Activated CD8-positive, alpha-beta memory T cell treated with anti-CD3 and anti-CD28 coated beads for 4 hours (primary cell): ENCODE results near the gene MKNK1.

Source experiments
- DNase-seq, 2 donors: peaks; one replicate each; pipeline ENCODE4 v3.0.0-alpha.2; 2020; ENCODE audit warnings: low read depth in 2 of 2

MKNK1 gene

DNA sequence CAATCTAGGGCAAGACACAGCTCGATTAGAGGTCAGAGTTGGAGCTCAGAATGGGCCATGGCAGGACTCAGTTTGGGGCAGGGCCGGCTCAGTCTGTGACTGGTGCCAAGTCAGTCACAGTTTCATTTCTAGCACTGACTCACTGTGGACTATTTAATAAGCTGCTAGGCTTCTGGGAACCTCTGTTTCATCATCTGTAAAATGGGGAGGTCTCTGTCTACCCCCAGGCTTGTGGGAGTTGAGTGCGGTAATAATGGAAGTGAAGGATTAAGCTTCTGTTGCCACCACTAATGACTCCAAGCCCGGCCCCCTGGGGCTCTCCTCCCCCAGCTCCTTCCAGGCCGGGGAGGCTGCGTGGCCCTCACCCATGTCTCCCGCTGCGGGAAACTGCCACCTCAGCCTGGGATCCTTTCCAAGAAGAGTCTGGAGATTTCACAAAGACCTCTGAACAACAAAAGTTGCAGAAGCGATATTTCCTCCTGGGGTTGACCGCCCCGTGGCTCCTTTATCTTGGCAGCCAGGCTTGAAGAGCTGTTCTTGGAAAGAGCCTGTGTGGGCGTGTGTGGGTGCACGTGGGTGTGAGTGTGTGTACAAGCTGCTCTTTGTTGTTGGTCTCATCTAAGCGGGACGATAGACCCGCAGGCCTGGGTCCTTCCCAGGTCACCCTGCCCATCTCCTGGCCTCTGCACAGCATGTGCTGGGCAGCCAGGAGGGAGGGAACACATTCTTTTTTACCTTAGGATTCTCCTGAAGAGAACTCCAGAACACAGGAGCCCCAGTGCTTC, 81.7 kb downstream of the MKNK1 start:
- no peak for DNase-seq

- DNase-seq: no peak
These were observed 82.7 kb downstream of the MKNK1 start for GRCh38 chr1:46521414-46521813.

- DNase-seq: no peak
These were observed 83.8 kb downstream of the MKNK1 start for GRCh38 chr1:46520063-46520911.

DNA sequence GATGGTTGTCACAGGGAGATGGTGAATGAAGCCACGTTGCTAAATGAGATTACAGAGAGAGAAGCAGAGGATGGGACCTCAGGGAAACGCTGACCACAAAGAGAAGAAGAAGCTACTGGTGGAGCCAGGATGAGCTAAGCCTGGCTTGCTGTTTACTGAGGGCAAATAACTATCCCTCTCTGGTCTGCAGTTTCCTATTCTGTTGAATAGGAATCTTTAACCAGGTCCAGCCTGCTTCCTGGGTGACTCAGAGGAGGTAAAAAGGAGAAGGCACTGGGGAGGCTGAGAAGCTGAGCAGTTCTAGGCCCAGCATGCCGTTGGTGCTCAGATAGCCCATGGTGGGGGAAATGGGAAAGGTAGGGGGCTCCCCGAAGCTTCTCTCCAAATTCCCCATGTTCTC, 84.9 kb downstream of the MKNK1 start:
- DNase-seq: no peak

GRCh38 chr1:46517932-46518498, 86.1 kb downstream of the MKNK1 start:
- no peak for DNase-seq

DNA sequence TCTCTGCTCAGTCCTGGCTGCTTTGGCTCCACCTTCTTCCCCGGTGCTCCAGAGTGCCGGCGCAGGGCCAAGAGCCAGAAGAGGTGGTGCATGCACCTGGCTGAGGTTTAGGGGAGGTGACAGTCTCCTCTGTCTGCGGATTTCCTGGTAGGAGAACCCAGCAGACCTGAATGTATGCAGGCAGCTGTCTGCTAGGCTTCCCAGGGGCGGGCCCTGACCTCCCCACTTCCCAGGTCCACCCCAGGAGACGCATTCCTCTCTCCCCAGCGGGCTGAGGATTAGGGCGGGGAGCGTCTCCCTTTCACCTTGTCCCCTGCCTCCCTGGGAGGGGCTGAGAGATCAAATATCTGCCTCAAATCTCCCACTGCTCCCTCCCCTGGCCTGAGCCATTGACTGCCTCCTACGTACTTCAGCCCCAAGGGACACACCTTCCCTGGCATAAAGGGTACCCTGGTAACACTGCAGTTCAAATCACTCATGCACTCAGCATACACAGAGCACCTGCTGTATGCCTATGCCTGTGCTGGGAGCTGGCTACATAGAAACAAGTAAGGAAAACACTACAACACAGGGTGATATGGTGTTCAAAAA, 87.0 kb downstream of the MKNK1 start:
- DNase-seq: no peak

DNA sequence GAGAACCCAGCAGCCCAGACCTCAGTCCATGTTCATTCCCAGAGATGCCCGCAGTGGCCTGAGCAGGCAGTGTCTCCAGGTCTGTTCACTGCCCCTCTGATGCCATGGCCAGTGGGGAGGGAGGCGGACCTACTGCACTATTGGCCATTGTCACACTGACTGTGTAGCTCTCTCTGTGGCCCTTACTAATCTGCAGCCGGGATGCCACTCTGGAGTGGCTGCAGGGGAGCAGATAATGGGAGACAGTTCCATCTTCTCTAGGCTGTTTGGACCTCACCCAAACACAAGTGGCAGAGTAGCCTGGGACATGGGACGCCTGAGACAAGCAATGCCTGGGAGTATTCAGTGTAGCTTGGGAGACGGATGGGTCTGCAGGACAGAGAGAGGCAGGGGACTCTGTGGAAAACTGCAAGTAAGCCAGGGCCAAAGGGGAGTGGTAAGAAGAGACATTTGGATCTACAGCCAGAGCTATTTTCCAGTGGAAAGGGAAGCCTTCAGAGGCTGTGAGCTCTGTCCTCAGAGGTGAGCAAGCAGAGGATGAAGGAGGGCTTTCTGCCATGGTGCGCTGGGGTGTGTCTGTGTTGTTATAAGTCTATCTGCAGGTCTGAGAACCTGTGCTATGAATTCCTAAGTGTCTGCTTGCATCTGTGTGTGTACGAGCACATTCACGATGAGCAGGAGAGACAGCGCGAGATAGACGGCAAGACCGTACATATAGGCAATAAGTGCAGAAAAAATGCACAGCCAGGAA, 87.7 kb downstream of the MKNK1 start:
- DNase-seq: no peak

DNA sequence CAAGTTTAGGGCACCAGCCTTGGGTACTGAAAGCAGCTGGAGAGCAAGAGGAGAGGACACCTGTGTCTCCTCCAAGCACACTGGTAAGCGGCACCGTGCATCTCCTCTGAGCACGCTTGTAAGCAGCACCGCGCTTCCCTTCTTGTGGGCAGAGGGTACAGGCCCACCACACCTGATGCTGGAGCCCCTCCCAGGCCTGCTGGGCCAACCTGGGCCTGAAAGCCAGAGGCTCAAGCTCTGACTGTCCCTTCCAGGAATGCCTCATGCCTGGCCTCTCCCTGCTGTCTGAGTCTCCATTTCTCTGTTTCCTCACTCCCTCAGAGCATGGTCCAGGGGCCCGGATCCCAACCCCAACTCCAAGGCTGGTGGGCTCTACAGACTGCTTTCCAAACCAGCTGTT, 88.5 kb downstream of the MKNK1 start:
- no peak for DNase-seq

- DNase-seq: no peak
These were observed 90.5 kb downstream of the MKNK1 start for GRCh38 chr1:46513536-46513935.

- DNase-seq: no peak
These were observed 91.3 kb downstream of the MKNK1 start for GRCh38 chr1:46512792-46513190.

DNA sequence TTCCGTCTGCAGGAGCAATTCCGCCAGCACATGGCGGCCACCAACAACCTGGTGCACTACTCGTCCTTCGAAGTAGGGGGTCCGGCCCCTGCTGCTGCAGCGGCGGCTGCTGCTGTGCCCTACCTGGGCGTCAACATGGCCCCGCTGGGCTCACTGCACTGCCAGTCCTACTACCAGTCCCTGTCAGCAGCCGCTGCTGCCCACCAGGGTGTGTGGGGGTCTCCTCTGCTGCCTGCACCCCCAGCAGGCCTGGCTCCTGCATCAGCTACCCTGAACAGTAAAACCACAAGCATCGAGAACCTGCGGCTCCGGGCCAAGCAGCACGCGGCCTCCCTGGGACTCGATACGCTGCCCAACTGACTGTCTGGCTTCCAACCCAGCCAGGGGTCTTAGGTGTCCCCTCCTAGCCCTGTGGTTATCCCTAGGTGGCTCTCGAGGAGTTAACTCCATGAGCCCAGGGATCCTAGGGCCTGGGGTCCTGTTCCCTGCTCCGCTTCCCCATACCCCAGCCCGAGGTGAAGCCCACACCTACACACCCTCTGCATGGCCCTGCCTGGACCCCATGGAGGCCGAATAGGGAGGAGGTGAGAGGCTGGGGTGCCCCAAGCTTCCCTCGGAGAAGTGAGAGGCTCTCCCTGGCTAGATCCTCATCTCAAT, 91.8 kb downstream of the MKNK1 start:
- DNase-seq: no peak

GRCh38 chr1:46510998-46511365, 93.1 kb downstream of the MKNK1 start:
- DNase-seq: no peak

- DNase-seq: no peak
These were observed 93.6 kb downstream of the MKNK1 start for GRCh38 chr1:46510341-46510997.

- no peak for DNase-seq
These were observed 95.3 kb downstream of the MKNK1 start for GRCh38 chr1:46508757-46509156.
